HEK293 (cell line): Measurements from ENCODE around the gene PLLP.

Experiments
- CTCF ChIA-PET: fragments of 350-600 bp; formaldehyde crosslinking; extraction: SDS; loops from one replicate; lab custom pipeline; 2021; ENCODE audit warnings: antibody characterized with exemption; lab: Yijun Ruan, JAX
- POLR2A ChIA-PET: fragments of 300-600 bp; formaldehyde crosslinking; extraction: SDS; loops from one replicate; lab custom pipeline; 2020; ENCODE audit warnings: antibody characterized with exemption, inconsistent platforms; lab: Yijun Ruan, JAX
- H3K27ac ChIP-seq: fragments of 200-500 bp; sonication (Bioruptor generic); 2 replicates; pipeline ENCODE4 v1.5.1; 2014; ENCODE audit warnings: low read depth, low read length, control low read depth, inconsistent platforms; ENCODE audit errors: extremely low read depth
- H3K36me3 ChIP-seq, 2 experiments: fragments of 200-500 bp in 1 of 2; sonication (Bioruptor generic) in 1 of 2; 1 replicate in 1 of 2; 2 replicates in 1 of 2; pipeline ENCODE4 v1.5.1; 2014 to 2017; ENCODE audit warnings: inconsistent platforms in 2 of 2, low read length in 2 of 2; ENCODE audit not compliant: control insufficient read depth in 2 of 2, insufficient read depth in 1 of 2
- H3K4me1 ChIP-seq: fragments of 200-500 bp; sonication (Bioruptor generic); 2 replicates; pipeline ENCODE4 v1.5.1; 2014; ENCODE audit warnings: mild to moderate bottlenecking, low read length, inconsistent platforms; ENCODE audit not compliant: control insufficient read depth, insufficient read depth
- H3K4me3 ChIP-seq: 2 replicates; pipeline ENCODE4 v1.5.1; 2011; ENCODE audit warnings: low read depth, mild to moderate bottlenecking, control low read depth, low read length, moderate library complexity
- H3K9me3 ChIP-seq: fragments of 200-500 bp; sonication (Bioruptor generic); 2 replicates; pipeline ENCODE4 v1.5.1; 2014; ENCODE audit warnings: low read depth, low read length, inconsistent platforms; ENCODE audit not compliant: control insufficient read depth, insufficient read depth
- IKZF3 ChIP-seq: fragments of 450-650 bp; IDR thresholded peaks from 2 replicates; pipeline ENCODE4 v1.5.0; 2018; ENCODE audit warnings: missing biosample characterization, mild to moderate bottlenecking, missing genetic modification characterization, moderate library complexity
- PATZ1 ChIP-seq: fragments of 450-650 bp; formaldehyde crosslinking; IDR thresholded peaks from 2 replicates; pipeline ENCODE4 v1.5.1; 2016; ENCODE audit warnings: missing biosample characterization, missing genetic modification characterization
- ZBTB17 ChIP-seq: fragments of 450-650 bp; formaldehyde crosslinking; IDR thresholded peaks from 2 replicates; pipeline ENCODE4 v1.5.1; 2016; ENCODE audit warnings: missing biosample characterization, missing genetic modification characterization
- ZBTB20 ChIP-seq: fragments of 450-650 bp; formaldehyde crosslinking; IDR thresholded peaks from 2 replicates; pipeline ENCODE4 v1.5.1; 2016; ENCODE audit warnings: missing biosample characterization, missing genetic modification characterization
- ZFP41 ChIP-seq: fragments of 450-650 bp; formaldehyde crosslinking; IDR thresholded peaks from 2 replicates; pipeline ENCODE4 v1.5.1; 2016; ENCODE audit warnings: missing biosample characterization, missing genetic modification characterization, borderline replicate concordance
- ZIC2 ChIP-seq: fragments of 450-650 bp; formaldehyde crosslinking; IDR thresholded peaks from 2 replicates; pipeline ENCODE4 v1.5.1; 2016; ENCODE audit warnings: missing biosample characterization, missing genetic modification characterization
- ZNF114 ChIP-seq: fragments of 450-650 bp; formaldehyde crosslinking; IDR thresholded peaks from 2 replicates; pipeline ENCODE4 v1.5.0; 2017; ENCODE audit warnings: missing biosample characterization, missing genetic modification characterization
- ZNF202 ChIP-seq: fragments of 450-650 bp; formaldehyde crosslinking; IDR thresholded peaks from 2 replicates; pipeline ENCODE4 v1.5.1; 2016; ENCODE audit warnings: missing biosample characterization, missing genetic modification characterization, borderline replicate concordance
- ZNF221 ChIP-seq: fragments of 450-650 bp; formaldehyde crosslinking; IDR thresholded peaks from 2 replicates; pipeline ENCODE4 v1.5.1; 2017; ENCODE audit warnings: missing biosample characterization, missing genetic modification characterization, borderline replicate concordance
- ZNF37A ChIP-seq: fragments of 450-650 bp; IDR thresholded peaks from 2 replicates; pipeline ENCODE4 v1.5.1; 2018; ENCODE audit warnings: missing biosample characterization, missing genetic modification characterization
- ZNF426 ChIP-seq: fragments of 450-650 bp; formaldehyde crosslinking; IDR thresholded peaks from 2 replicates; pipeline ENCODE4 v1.5.1; 2017; ENCODE audit warnings: missing biosample characterization, missing genetic modification characterization, mild to moderate bottlenecking, inconsistent platforms, moderate library complexity
- ZNF473 ChIP-seq: fragments of 450-650 bp; formaldehyde crosslinking; IDR thresholded peaks from 2 replicates; pipeline ENCODE4 v1.5.1; 2017; ENCODE audit warnings: missing biosample characterization, missing genetic modification characterization
- ZNF561 ChIP-seq: fragments of 450-650 bp; IDR thresholded peaks from 2 replicates; pipeline ENCODE4 v1.5.1; 2018; ENCODE audit warnings: missing biosample characterization, missing genetic modification characterization, borderline replicate concordance
- ZSCAN5A ChIP-seq: fragments of 450-650 bp; formaldehyde crosslinking; IDR thresholded peaks from 2 replicates; pipeline ENCODE4 v1.5.1; 2016; ENCODE audit warnings: missing biosample characterization, missing genetic modification characterization
- TF ChIP-seq, protein P1 (sequence below): fragments of 450-650 bp; formaldehyde crosslinking; IDR thresholded peaks from 2 replicates; pipeline ENCODE4 v1.5.1; 2016; ENCODE audit warnings: missing biosample characterization, missing genetic modification characterization
- TF ChIP-seq, protein P2 (sequence below): sonication (generic); formaldehyde crosslinking; IDR thresholded peaks from 2 replicates; pipeline ENCODE4 v1.8.1; 2022; ENCODE audit warnings: mild to moderate bottlenecking, moderate library complexity, missing genetic modification reagents

PLLP gene

GRCh38 chr16:57209780-57210179, 74.7 kb downstream of the PLLP start (continued):
- no peak for TF ChIP-seq ZBTB17 (tag by site-specific recombination)
- TF ChIP-seq PATZ1 (tag by site-specific recombination): no peak
- no peak for TF ChIP-seq ZSCAN5A (tag by site-specific recombination)
- TF ChIP-seq, protein P1, sequence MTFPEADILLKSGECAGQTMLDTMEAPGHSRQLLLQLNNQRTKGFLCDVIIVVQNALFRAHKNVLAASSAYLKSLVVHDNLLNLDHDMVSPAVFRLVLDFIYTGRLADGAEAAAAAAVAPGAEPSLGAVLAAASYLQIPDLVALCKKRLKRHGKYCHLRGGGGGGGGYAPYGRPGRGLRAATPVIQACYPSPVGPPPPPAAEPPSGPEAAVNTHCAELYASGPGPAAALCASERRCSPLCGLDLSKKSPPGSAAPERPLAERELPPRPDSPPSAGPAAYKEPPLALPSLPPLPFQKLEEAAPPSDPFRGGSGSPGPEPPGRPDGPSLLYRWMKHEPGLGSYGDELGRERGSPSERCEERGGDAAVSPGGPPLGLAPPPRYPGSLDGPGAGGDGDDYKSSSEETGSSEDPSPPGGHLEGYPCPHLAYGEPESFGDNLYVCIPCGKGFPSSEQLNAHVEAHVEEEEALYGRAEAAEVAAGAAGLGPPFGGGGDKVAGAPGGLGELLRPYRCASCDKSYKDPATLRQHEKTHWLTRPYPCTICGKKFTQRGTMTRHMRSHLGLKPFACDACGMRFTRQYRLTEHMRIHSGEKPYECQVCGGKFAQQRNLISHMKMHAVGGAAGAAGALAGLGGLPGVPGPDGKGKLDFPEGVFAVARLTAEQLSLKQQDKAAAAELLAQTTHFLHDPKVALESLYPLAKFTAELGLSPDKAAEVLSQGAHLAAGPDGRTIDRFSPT (tag by site-specific recombination): no peak
- TF ChIP-seq ZNF426: no peak
- TF ChIP-seq, protein P2, sequence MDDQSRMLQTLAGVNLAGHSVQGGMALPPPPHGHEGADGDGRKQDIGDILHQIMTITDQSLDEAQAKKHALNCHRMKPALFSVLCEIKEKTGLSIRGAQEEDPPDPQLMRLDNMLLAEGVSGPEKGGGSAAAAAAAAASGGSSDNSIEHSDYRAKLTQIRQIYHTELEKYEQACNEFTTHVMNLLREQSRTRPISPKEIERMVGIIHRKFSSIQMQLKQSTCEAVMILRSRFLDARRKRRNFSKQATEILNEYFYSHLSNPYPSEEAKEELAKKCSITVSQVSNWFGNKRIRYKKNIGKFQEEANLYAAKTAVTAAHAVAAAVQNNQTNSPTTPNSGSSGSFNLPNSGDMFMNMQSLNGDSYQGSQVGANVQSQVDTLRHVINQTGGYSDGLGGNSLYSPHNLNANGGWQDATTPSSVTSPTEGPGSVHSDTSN (CRISPR knock-in tag): no peak
- no peak for TF ChIP-seq ZNF561 (tag by site-specific recombination)
- TF ChIP-seq ZNF221 (tag by site-specific recombination): no peak
- no peak for TF ChIP-seq ZBTB20
- TF ChIP-seq, all 188 proteins: peak for 0

DNA sequence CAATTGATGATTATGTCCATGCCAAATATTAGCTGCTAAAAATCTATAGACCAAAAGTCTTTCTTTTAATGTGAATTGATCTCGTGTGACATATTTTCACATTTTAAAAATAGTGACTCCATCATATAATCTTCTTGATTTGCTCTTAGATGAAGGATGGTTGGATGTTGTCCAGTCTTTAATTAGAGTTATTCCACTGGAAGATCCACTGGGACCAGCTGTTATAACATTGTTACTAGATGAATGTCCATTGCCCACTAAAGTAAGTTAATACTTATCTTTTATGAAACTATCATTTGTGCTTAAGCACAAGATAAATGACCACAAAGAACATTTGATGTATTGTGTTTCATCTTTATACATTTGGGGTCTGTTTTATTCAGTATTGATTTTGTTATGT, 75.5 kb downstream of the PLLP start:
- Histone ChIP-seq H3K36me3 (peaks cover 34 to 76% of the 10 kb centered on the region in 2 experiments), H3K4me3 (no peak overlapping the region), H3K9me3 (no peaks in the 10 kb centered on the region), H3K4me1 (no peaks in the 10 kb centered on the region), H3K27ac (no peak overlapping the region)
- CTCF ChIA-PET: no interaction called here
- no peak for TF ChIP-seq ZNF473 (tag by site-specific recombination)
- TF ChIP-seq ZNF114 (tag by site-specific recombination): no peak
- no peak for TF ChIP-seq ZFP41 (tag by site-specific recombination)
- no peak for TF ChIP-seq ZNF202 (tag by site-specific recombination)
- TF ChIP-seq ZIC2 (tag by site-specific recombination): no peak
- TF ChIP-seq ZNF37A (tag by site-specific recombination): no peak
- no peak for TF ChIP-seq IKZF3 (tag by site-specific recombination)
- POLR2A ChIA-PET: no interaction called here
